KOPT-K1 (cell line): Measurements from ENCODE around the gene RSAD2.
A peak's percentile ranks its signal among the peaks of the same experiment; 100 is the strongest.

Experiments used
- H3K27ac ChIP-seq: fragments of 200-600 bp; sonication (generic); 2 replicates; pipeline ENCODE4 v1.5.1; 2016; ENCODE audit warnings: antibody characterized with exemption, mild to moderate bottlenecking, low read depth, low read length; ENCODE audit not compliant: poor library complexity, severe bottlenecking
- H3K36me3 ChIP-seq: fragments of 200-600 bp; sonication (generic); 2 replicates; pipeline ENCODE4 v1.5.1; 2017; ENCODE audit warnings: antibody characterized with exemption, mild to moderate bottlenecking, low read length, moderate library complexity; ENCODE audit not compliant: insufficient read depth
- H3K9me3 ChIP-seq: fragments of 200-600 bp; sonication (generic); 2 replicates; pipeline ENCODE4 v1.5.1; 2017; ENCODE audit warnings: antibody characterized with exemption, low read length, mild to moderate bottlenecking; ENCODE audit not compliant: insufficient read depth, poor library complexity, severe bottlenecking

RSAD2 gene

GRCh38 chr2:6909431-6910385, 32.1 kb downstream of the RSAD2 start:
- peak overlapping the region; percentile 82 for H3K27ac ChIP-seq
- H3K9me3 ChIP-seq: no peaks in the 10 kb centered on the region
- no peaks in the 10 kb centered on the region for H3K36me3 ChIP-seq

- no peaks in the 10 kb centered on the region for H3K36me3 ChIP-seq
- no peaks in the 10 kb centered on the region for H3K9me3 ChIP-seq
- H3K27ac ChIP-seq: peak overlapping the region; percentile 82
These were observed 34.1 kb downstream of the RSAD2 start for GRCh38 chr2:6911721-6912120.

GRCh38 chr2:6913415-6914157, 36.0 kb downstream of the RSAD2 start:
- peak overlapping the region; percentile 29 for H3K27ac ChIP-seq
- H3K36me3 ChIP-seq: no peaks in the 10 kb centered on the region
- H3K9me3 ChIP-seq: no peaks in the 10 kb centered on the region

- Histone ChIP-seq H3K9me3 (no peaks in the 10 kb centered on the region), H3K27ac (peak overlapping the region; percentile 40), H3K36me3 (no peaks in the 10 kb centered on the region; the same call in 1 of the 2 replicates)
These were observed 37.3 kb downstream of the RSAD2 start for GRCh38 chr2:6914828-6915227.

GRCh38 chr2:6915399-6915798, 37.8 kb downstream of the RSAD2 start:
- Histone ChIP-seq H3K9me3 (no peaks in the 10 kb centered on the region), H3K36me3 (no peaks in the 10 kb centered on the region; the same call in 1 of the 2 replicates), H3K27ac (peak overlapping the region; percentile 40)

- H3K9me3 ChIP-seq: no peaks in the 10 kb centered on the region
- peak overlapping the region; percentile 76 for H3K27ac ChIP-seq
- peaks cover 2% of the 10 kb centered on the region for H3K36me3 ChIP-seq
These were observed 38.6 kb downstream of the RSAD2 start for GRCh38 chr2:6916224-6916623.

GRCh38 chr2:6916736-6917070, 39.1 kb downstream of the RSAD2 start:
- Histone ChIP-seq H3K36me3 (peaks cover 7% of the 10 kb centered on the region), H3K27ac (peak overlapping the region; percentile 76), H3K9me3 (no peaks in the 10 kb centered on the region)

- peak within 1 kb of the TSS; percentile 76 for H3K27ac ChIP-seq
- no peaks in the 10 kb centered on the region for H3K9me3 ChIP-seq
- peaks cover 9% of the 10 kb centered on the region for H3K36me3 ChIP-seq
These were observed 39.6 kb downstream of the RSAD2 start, which contains the start of gene RNF144A for GRCh38 chr2:6917071-6917760. TSS of gene RNF144A (plus strand) at chr2:6917412. CDS start at chr2:6996927, 79,515 bp downstream.

- H3K27ac ChIP-seq: peak overlapping the region; percentile 76
- peaks cover 9% of the 10 kb centered on the region for H3K36me3 ChIP-seq
- H3K9me3 ChIP-seq: no peaks in the 10 kb centered on the region
These were observed 40.3 kb downstream of the RSAD2 start for GRCh38 chr2:6917761-6918421.

GRCh38 chr2:6919901-6920742, 42.5 kb downstream of the RSAD2 start:
- H3K36me3 ChIP-seq: peaks cover 15% of the 10 kb centered on the region
- no peaks in the 10 kb centered on the region for H3K9me3 ChIP-seq

GRCh38 chr2:6920743-6921064, 43.1 kb downstream of the RSAD2 start:
- Histone ChIP-seq H3K27ac (no peak overlapping the region), H3K9me3 (no peaks in the 10 kb centered on the region), H3K36me3 (peaks cover 15% of the 10 kb centered on the region)

More at GRCh38 chr2:6919901-6920742, 42.5 kb downstream of the RSAD2 start:
- no peak overlapping the region for H3K27ac ChIP-seq

- H3K9me3 ChIP-seq: no peaks in the 10 kb centered on the region
- H3K36me3 ChIP-seq: peaks cover 15% of the 10 kb centered on the region
- no peak overlapping the region for H3K27ac ChIP-seq
These were observed 43.8 kb downstream of the RSAD2 start for GRCh38 chr2:6921321-6921922.

GRCh38 chr2:6922201-6922656, 44.7 kb downstream of the RSAD2 start:
- Histone ChIP-seq H3K9me3 (no peaks in the 10 kb centered on the region), H3K27ac (no peak overlapping the region), H3K36me3 (peaks cover 15% of the 10 kb centered on the region)
